Neural cell (in vitro differentiated cells): ENCODE measurements around the gene PPP1R9B. TPM values are rescaled to one million over a fixed set of nuclear protein-coding genes. Genes with fewer than 3 reads are reported as not detected.

ENCODE experiments used
- H2AFZ ChIP-seq: fragments of 200-600, 300-800 bp; sonication (generic), shearing (Covaris generic); 2 replicates; pipeline ENCODE4 v1.6.0; 2014; ENCODE audit warnings: low read depth, mild to moderate bottlenecking, antibody characterized with exemption, low read length, moderate library complexity
- H3F3A ChIP-seq: fragments of 200-600 bp; shearing (Covaris generic); 2 replicates; pipeline ENCODE4 v1.6.1; 2016; ENCODE audit warnings: mild to moderate bottlenecking, moderate library complexity, mixed read lengths, antibody characterized with exemption, low read length; ENCODE audit not compliant: insufficient read depth, poor library complexity, severe bottlenecking
- H3K27ac ChIP-seq: fragments of 200-600, 300-800 bp; sonication (generic), shearing (Covaris generic); 2 replicates; pipeline ENCODE4 v1.5.1; 2014; ENCODE audit warnings: mild to moderate bottlenecking, low read length, moderate library complexity
- H3K27me3 ChIP-seq: fragments of 300-800, 200-600 bp; sonication (generic), shearing (Covaris generic); 2 replicates; pipeline ENCODE4 v1.6.0; 2014; ENCODE audit warnings: mild to moderate bottlenecking, low read depth, low read length, moderate library complexity; ENCODE audit not compliant: insufficient read depth
- H3K36me3 ChIP-seq: fragments of 300-800, 200-600 bp; sonication (generic), shearing (Covaris generic); 2 replicates; pipeline ENCODE4 v1.5.1; 2014; ENCODE audit warnings: mild to moderate bottlenecking, antibody characterized with exemption, low read length, moderate library complexity; ENCODE audit not compliant: insufficient read depth
- H3K4me2 ChIP-seq: fragments of 300-800, 200-600 bp; sonication (generic), shearing (Covaris generic); 2 replicates; pipeline ENCODE4 v1.6.0; 2014; ENCODE audit warnings: mild to moderate bottlenecking, low read length
- H3K4me3 ChIP-seq: fragments of 300-800, 200-600 bp; sonication (generic), shearing (Covaris generic); 2 replicates; pipeline ENCODE4 v1.5.1; 2014; ENCODE audit warnings: mild to moderate bottlenecking, low read length, moderate library complexity
- H3K79me2 ChIP-seq: fragments of 200-600 bp; shearing (Covaris generic); replicated peaks from 2 replicates; pipeline ENCODE4 v1.6.0; 2014; ENCODE audit warnings: mild to moderate bottlenecking, low read length, moderate library complexity; ENCODE audit not compliant: insufficient read depth
- H3K9ac ChIP-seq: fragments of 300-800, 200-600 bp; sonication (generic), shearing (Covaris generic); 2 replicates; pipeline ENCODE4 v1.6.1; 2016; ENCODE audit warnings: mild to moderate bottlenecking, low read length, mixed read lengths
- H3K9me2 ChIP-seq: fragments of 200-600 bp; shearing (Covaris generic); 2 replicates; pipeline ENCODE4 v1.6.1; 2016; ENCODE audit warnings: mild to moderate bottlenecking, low read length, mixed read lengths; ENCODE audit not compliant: insufficient read depth
- H3K9me3 ChIP-seq: fragments of 200-600, 300-800 bp; sonication (generic), shearing (Covaris generic); 2 replicates; pipeline ENCODE4 v1.6.1; 2016; ENCODE audit warnings: mild to moderate bottlenecking, mixed run types, low read length, moderate library complexity, mixed read lengths
- H4K20me1 ChIP-seq: fragments of 200-600 bp; shearing (Covaris generic); 2 replicates; pipeline ENCODE4 v1.6.1; 2016; ENCODE audit warnings: mild to moderate bottlenecking, mixed run types; ENCODE audit not compliant: insufficient read depth
- CTCF ChIP-seq: fragments of 450-650 bp; IDR thresholded peaks from 2 replicates; pipeline ENCODE4 v1.5.1; 2014; ENCODE audit warnings: antibody characterized with exemption, mild to moderate bottlenecking, moderate library complexity; ENCODE audit not compliant: poor library complexity, severe bottlenecking
- EP300 ChIP-seq: fragments of 450-650 bp; conservative IDR thresholded peaks from 2 replicates; pipeline ENCODE4 v1.6.1; 2014; ENCODE audit warnings: antibody characterized with exemption, mild to moderate bottlenecking, moderate library complexity; ENCODE audit not compliant: poor library complexity, severe bottlenecking
- EZH2 ChIP-seq: fragments of 200-600, 300-800 bp; shearing (Covaris generic), sonication (generic); IDR thresholded peaks from 2 replicates; pipeline ENCODE4 v1.6.1; 2014; ENCODE audit warnings: antibody characterized with exemption, low read length, borderline replicate concordance, mild to moderate bottlenecking; ENCODE audit not compliant: insufficient read depth, poor library complexity, severe bottlenecking
- MXI1 ChIP-seq: fragments of 450-650 bp; conservative IDR thresholded peaks from 2 replicates; pipeline ENCODE4 v1.6.1; 2014; ENCODE audit warnings: antibody characterized with exemption, mild to moderate bottlenecking; ENCODE audit not compliant: poor library complexity, severe bottlenecking
- POLR2AphosphoS5 ChIP-seq: IDR thresholded peaks from 2 replicates; pipeline ENCODE4 v1.6.1; 2012
- RAD21 ChIP-seq: fragments of 450-650 bp; conservative IDR thresholded peaks from 2 replicates; pipeline ENCODE4 v1.6.1; 2014; ENCODE audit warnings: antibody characterized with exemption, mild to moderate bottlenecking, moderate library complexity
- SMC3 ChIP-seq: fragments of 450-650 bp; conservative IDR thresholded peaks from 2 replicates; pipeline ENCODE4 v1.6.1; 2014; ENCODE audit warnings: antibody characterized with exemption, mild to moderate bottlenecking, moderate library complexity; ENCODE audit not compliant: poor library complexity
- TAF1 ChIP-seq: IDR thresholded peaks from 2 replicates; pipeline ENCODE4 v1.6.1; 2012; ENCODE audit warnings: low read depth
- polyA plus RNA-seq: library from polyadenylated mRNA; depleted of rRNA; stranded (reverse); fragments of >200 nt; gene quantifications from 2 replicates; pipeline ENCODE4 v1.2.3, GENCODE V29; 2014
- TF ChIP-seq, protein P1 (sequence below): IDR thresholded peaks from 2 replicates; pipeline ENCODE4 v1.6.1; 2012; ENCODE audit warnings: borderline replicate concordance

Gene PPP1R9B
- polyA plus RNA-seq, 1 donor from 2014 or later: 29.2 TPM

DNA sequence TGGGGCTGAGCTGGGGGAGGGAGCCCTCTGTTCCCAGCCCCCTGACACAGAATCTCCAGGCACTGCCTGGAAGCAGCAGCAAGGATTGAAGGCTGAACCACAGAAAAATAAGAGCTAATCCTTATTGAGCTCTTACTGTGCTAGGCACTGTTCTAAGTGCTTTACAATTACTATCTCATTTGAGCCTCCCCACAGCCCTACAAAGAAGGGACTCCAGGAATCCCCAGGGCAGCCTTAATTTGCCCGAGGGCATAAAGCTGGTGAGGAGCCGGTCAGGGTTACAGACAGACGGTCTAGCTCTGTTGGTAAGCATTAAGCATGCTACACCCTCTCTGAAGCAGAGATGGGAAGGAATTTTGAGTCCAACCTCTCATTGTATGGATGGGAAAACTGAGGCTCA is 27.5 kb downstream of the PPP1R9B start:
- no peaks in the 10 kb centered on the region for H3K9me3 ChIP-seq
- no peak overlapping the region for H3K4me2 ChIP-seq

GRCh38 chr17:50120475-50121253 is 29.8 kb downstream of the PPP1R9B start:
- Histone ChIP-seq H3K4me2 (no peak overlapping the region), H3K36me3 (peaks cover 4% of the 10 kb centered on the region), H3K9me3 (no peaks in the 10 kb centered on the region), H3K9ac (no peak overlapping the region), H3F3A (no peaks in the 10 kb centered on the region), H3K9me2 (no peaks in the 10 kb centered on the region), H3K4me3 (no peak overlapping the region), H3K27ac (no peak overlapping the region), H3K79me2 (no peaks in the 10 kb centered on the region), H2AFZ (no peak overlapping the region), H4K20me1 (no peaks in the 10 kb centered on the region), H3K27me3 (no peaks in the 10 kb centered on the region)
- TF ChIP-seq POLR2AphosphoS5: no peak
- no peak for TF ChIP-seq EZH2
- no peak for TF ChIP-seq TAF1
- TF ChIP-seq SMC3: no peak
- TF ChIP-seq, protein P1, sequence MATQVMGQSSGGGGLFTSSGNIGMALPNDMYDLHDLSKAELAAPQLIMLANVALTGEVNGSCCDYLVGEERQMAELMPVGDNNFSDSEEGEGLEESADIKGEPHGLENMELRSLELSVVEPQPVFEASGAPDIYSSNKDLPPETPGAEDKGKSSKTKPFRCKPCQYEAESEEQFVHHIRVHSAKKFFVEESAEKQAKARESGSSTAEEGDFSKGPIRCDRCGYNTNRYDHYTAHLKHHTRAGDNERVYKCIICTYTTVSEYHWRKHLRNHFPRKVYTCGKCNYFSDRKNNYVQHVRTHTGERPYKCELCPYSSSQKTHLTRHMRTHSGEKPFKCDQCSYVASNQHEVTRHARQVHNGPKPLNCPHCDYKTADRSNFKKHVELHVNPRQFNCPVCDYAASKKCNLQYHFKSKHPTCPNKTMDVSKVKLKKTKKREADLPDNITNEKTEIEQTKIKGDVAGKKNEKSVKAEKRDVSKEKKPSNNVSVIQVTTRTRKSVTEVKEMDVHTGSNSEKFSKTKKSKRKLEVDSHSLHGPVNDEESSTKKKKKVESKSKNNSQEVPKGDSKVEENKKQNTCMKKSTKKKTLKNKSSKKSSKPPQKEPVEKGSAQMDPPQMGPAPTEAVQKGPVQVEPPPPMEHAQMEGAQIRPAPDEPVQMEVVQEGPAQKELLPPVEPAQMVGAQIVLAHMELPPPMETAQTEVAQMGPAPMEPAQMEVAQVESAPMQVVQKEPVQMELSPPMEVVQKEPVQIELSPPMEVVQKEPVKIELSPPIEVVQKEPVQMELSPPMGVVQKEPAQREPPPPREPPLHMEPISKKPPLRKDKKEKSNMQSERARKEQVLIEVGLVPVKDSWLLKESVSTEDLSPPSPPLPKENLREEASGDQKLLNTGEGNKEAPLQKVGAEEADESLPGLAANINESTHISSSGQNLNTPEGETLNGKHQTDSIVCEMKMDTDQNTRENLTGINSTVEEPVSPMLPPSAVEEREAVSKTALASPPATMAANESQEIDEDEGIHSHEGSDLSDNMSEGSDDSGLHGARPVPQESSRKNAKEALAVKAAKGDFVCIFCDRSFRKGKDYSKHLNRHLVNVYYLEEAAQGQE: no peak
- TF ChIP-seq RAD21: no peak
- no peak for TF ChIP-seq EP300
- no peak for TF ChIP-seq MXI1

More for the DNA sequence above, 27.5 kb downstream of the PPP1R9B start:
- TF ChIP-seq, protein P1: no peak
- TF ChIP-seq TAF1 (no peak), EP300 (no peak), SMC3 (no peak), CTCF (no peak), MXI1 (no peak), RAD21 (no peak), EZH2 (no peak), POLR2AphosphoS5 (no peak)
- no peak overlapping the region for H3K9ac ChIP-seq
- no peaks in the 10 kb centered on the region for H3K9me2 ChIP-seq
- peaks cover 5% of the 10 kb centered on the region for H3K79me2 ChIP-seq
- no peaks in the 10 kb centered on the region for H3F3A ChIP-seq
- no peaks in the 10 kb centered on the region for H4K20me1 ChIP-seq
- H3K4me3 ChIP-seq: no peak overlapping the region
- peak overlapping the region; percentile 33 for H3K27ac ChIP-seq
- peaks cover 4% of the 10 kb centered on the region for H3K36me3 ChIP-seq
- no peak overlapping the region for H2AFZ ChIP-seq
- H3K27me3 ChIP-seq: no peaks in the 10 kb centered on the region
